ENCODE data around the gene NSD1. TPM values are rescaled to one million over a fixed set of nuclear protein-coding genes. Genes with fewer than 3 reads are reported as not detected.

NSD1 gene
- total and polyA plus RNA-seq, 9 of the 15 experiments (the other 6 are each of a cell fraction or from before 2014, with no cell fraction given): 3.8 to 51.0 (median 24.7) TPM

- ChIA-PET CTCF (ENCODE audit: low intra/inter-chr PET ratio) (no interaction called here), POLR2A (no interaction called here)
- ATAC-seq: no peak
- intact Hi-C loops (cut with micrococcal nuclease) (no loop called here), in situ Hi-C loops (cut with MboI) (no loop called here)
- BruUV-seq (replicated peaks): no TSS peak
- no peaks in the 10 kb centered on the region for H3K9me1 ChIP-seq (ENCODE audit: control insufficient read depth, insufficient read depth, low read length)
- no peaks in the 10 kb centered on the region for H3K4me1 ChIP-seq (replicated peaks in 1 of 2; ENCODE audit: control insufficient read depth in 2 of 2, insufficient read depth in 2 of 2, low read length in 2 of 2)
- WGBS (ENCODE audit: insufficient coverage, low coverage, missing lambda C conversion rate): 93% methylated on average over 7 of the region's 7 CpGs
- no peak overlapping the region for H3K4me2 ChIP-seq (ENCODE audit: insufficient read depth, low read length)
- H3K4me3 ChIP-seq: no peak overlapping the region
- H3K9me3 ChIP-seq (replicated peaks; ENCODE audit: control insufficient read depth, insufficient read depth, low read depth, low read length): no peaks in the 10 kb centered on the region
- TF ChIP-seq PHF8 (IDR thresholded peaks at IDR 0.05; ENCODE audit: borderline replicate concordance, low read length) (no peak), TGIF2 (CRISPR knock-in tag; IDR thresholded peaks at IDR 0.05) (no peak), SNRNP70 (optimal IDR thresholded peaks at IDR 0.05; ENCODE audit: low read depth, low read length) (no peak), SREBF1 (IDR thresholded peaks at IDR 0.05; ENCODE audit: borderline replicate concordance, low read depth, low read length) (no peak), HNRNPLL (IDR thresholded peaks at IDR 0.05; ENCODE audit: low read depth, low read length, poor library complexity, severe bottlenecking) (no peak), IRF2 (CRISPR knock-in tag; IDR thresholded peaks at IDR 0.05) (no peak), UBTF (IDR thresholded peaks at IDR 0.05; ENCODE audit: borderline replicate concordance in 1 of 2, low read depth in 2 of 2, low read length in 2 of 2) (no peak), PTRF (tag; IDR thresholded peaks at IDR 0.05) (no peak), CCAR2 (IDR thresholded peaks at IDR 0.05; ENCODE audit: low read depth, low read length) (no peak), POLR2AphosphoS2 (IDR thresholded peaks at IDR 0.05; ENCODE audit: low read length) (no peak), THRA (IDR thresholded peaks at IDR 0.05) (no peak), VEZF1 (CRISPR knock-in tag; IDR thresholded peaks at IDR 0.05) (no peak), RBM22 (IDR thresholded peaks at IDR 0.05; ENCODE audit: low read depth, low read length, poor library complexity, severe bottlenecking) (no peak), BRD9 (IDR thresholded peaks at IDR 0.05; ENCODE audit: low read depth, partially characterized antibody) (no peak), ZNF174 (CRISPR knock-in tag; IDR thresholded peaks at IDR 0.05) (no peak), FOXJ3 (CRISPR knock-in tag; IDR thresholded peaks at IDR 0.05) (no peak), KDM1A (IDR thresholded peaks at IDR 0.05) (no peak)
- no peaks in the 10 kb centered on the region for H4K20me1 ChIP-seq (replicated peaks; ENCODE audit: control insufficient read depth, insufficient read depth, low read length)
- no peaks in the 10 kb centered on the region for H3K27me3 ChIP-seq (ENCODE audit: control insufficient read depth in 2 of 2, insufficient read depth in 2 of 2, low read length in 2 of 2)
- H2AFZ ChIP-seq (ENCODE audit: low read depth, low read length): no peak overlapping the region
- no peak overlapping the region for H3K9ac ChIP-seq (ENCODE audit: insufficient read depth in 1 of 2, low read depth in 2 of 2, low read length in 2 of 2)
- no peak overlapping the region for H3K27ac ChIP-seq (ENCODE audit: extremely low read depth, low read depth, low read length)
- no peaks in the 10 kb centered on the region for H3K79me2 ChIP-seq (ENCODE audit: control insufficient read depth, insufficient read depth, low read length)
- DNase-seq (ENCODE audit: extremely low read depth in 1 of 4, low spot score in 3 of 4): no peak
- peaks cover 81% of the 10 kb centered on the region for H3K36me3 ChIP-seq (ENCODE audit: control insufficient read depth, insufficient read depth, low read length)
- FAIRE-seq: no peak
These were observed 135.8 kb downstream of the NSD1 start for GRCh38 chr5:177269232-177269895.

Measured in K562 (cell line).